ENCODE data around the gene IMPA2. TPM values are rescaled to one million over a fixed set of nuclear protein-coding genes. Genes with fewer than 3 reads are reported as not detected.

The IMPA2 gene
- total and polyA plus RNA-seq, 2 of the 8 experiments (the other 6 are each of a cell fraction or from before 2014, with no cell fraction given) = 102 to 140 TPM

- peaks cover 6 to 83% of the 10 kb centered on the region in 2 experiments for H3K79me2 ChIP-seq (ENCODE audit: control insufficient read depth in 1 of 2, insufficient read depth in 2 of 2, low read length in 2 of 2)
- peak overlapping the region; percentile 49; the same call in 1 of the 2 replicates for H3K27ac ChIP-seq (ENCODE audit: low read depth, low read length)
- H3K79me1 ChIP-seq (ENCODE audit: low read depth, low read length) = peaks cover 34% of the 10 kb centered on the region
- H4K91ac ChIP-seq (replicated peaks; ENCODE audit: insufficient read length, low read length) = no peak overlapping the region
- H3K27me3 ChIP-seq (replicated peaks in 1 of 4; ENCODE audit: control insufficient read depth in 3 of 4, extremely low read depth in 1 of 4, insufficient read depth in 3 of 4, low read length in 3 of 4) = no peaks in the 10 kb centered on the region
- H3K4me3 ChIP-seq (ENCODE audit: extremely low read depth in 1 of 4, insufficient read depth in 2 of 4, low read depth in 3 of 4, low read length in 4 of 4) = peak overlapping the region in 1 of 4 experiments; percentile 23; a peak in 2 of 8 replicates
- peaks cover 14 to 32% of the 10 kb centered on the region in 2 experiments for H4K20me1 ChIP-seq (replicated peaks in 1 of 2; ENCODE audit: control insufficient read depth in 1 of 2, insufficient read depth in 2 of 2, low read length in 2 of 2)
- no peaks in the 10 kb centered on the region for H3K9me3 ChIP-seq (ENCODE audit: insufficient read depth in 2 of 2, low read depth in 1 of 2, low read length in 1 of 2)
- H2AFZ ChIP-seq (ENCODE audit: low read length) = no peak overlapping the region
- no peak overlapping the region for H4K8ac ChIP-seq (ENCODE audit: extremely low read depth, insufficient read depth, low read length)
- H4K5ac ChIP-seq (ENCODE audit: insufficient read length, low read depth, low read length) = no peak overlapping the region
- peak overlapping the region; percentile 56; the same call in 1 of the 2 replicates for H2AK5ac ChIP-seq (ENCODE audit: low read depth, low read length)
- H3K4ac ChIP-seq (replicated peaks; ENCODE audit: insufficient read length, low read depth, low read length) = peak overlapping the region; percentile 70
- ChIA-PET POLR2A (ENCODE audit: partially characterized antibody) (interaction anchor here (0.6 to 10.4 kb wide), 12 partner anchors 9 to 134 kb away, joined by 3 to 100 read pairs (median 4); partner anchors contain the start of gene IMPA2), CTCF (ENCODE audit: partially characterized antibody) (interaction anchor here (0.6 to 12.5 kb wide), 45 partner anchors 9 to 339 kb away, joined by 3 to 471 read pairs (median 5); no protein-coding TSS in a partner anchor)
- H2BK20ac ChIP-seq (ENCODE audit: low read length) = peak overlapping the region; percentile 88; the same call in 1 of the 2 replicates
- WGBS, 2 experiments (ENCODE audit: extremely low coverage in 1 of 2, insufficient coverage in 1 of 2, insufficient read length in 1 of 2, insufficient replicate concordance in 2 of 2, low coverage in 1 of 2, low lambda C conversion rate in 2 of 2, missing lambda C conversion rate in 1 of 2) = 47% methylated on average over 11 of the region's 11 CpGs; no CpG with 5 or more reads in 1 of the 2 experiments
- FAIRE-seq = no peak
- H2BK12ac ChIP-seq (ENCODE audit: low read depth, low read length) = 0 out of 2 replicates have a peak overlapping the region, but pooled peaks have one; percentile 1
- H3K23ac ChIP-seq (ENCODE audit: insufficient read length) = no peak overlapping the region
- H2BK5ac ChIP-seq (ENCODE audit: low read depth, low read length) = peak overlapping the region; percentile 16
- peaks cover 4% of the 10 kb centered on the region; the same call in 1 of the 2 replicates for H3K23me2 ChIP-seq (ENCODE audit: low read depth, low read length)
- no peak overlapping the region for H2BK120ac ChIP-seq (replicated peaks; ENCODE audit: low read depth, low read length)
- DNase-seq (ENCODE audit: low read depth in 1 of 2, low spot score in 2 of 2) = peak in 1 of 2 experiments; percentile 77
- peaks cover 8 to 20% (median 11%) of the 10 kb centered on the region in 4 experiments for H3K4me1 ChIP-seq (replicated peaks in 1 of 4; ENCODE audit: control insufficient read depth in 3 of 4, insufficient read depth in 4 of 4, low read length in 3 of 4)
- no peak overlapping the region for H3K9ac ChIP-seq (replicated peaks in 1 of 4; ENCODE audit: extremely low read depth in 1 of 4, low read depth in 3 of 4, low read length in 3 of 4)
- peak overlapping the region; percentile 6; the same call in 1 of the 2 replicates for H2BK15ac ChIP-seq (ENCODE audit: low read length)
- peak overlapping the region; percentile 34; the same call in 1 of the 2 replicates for H3K18ac ChIP-seq (ENCODE audit: extremely low read depth, low read length)
- H3K56ac ChIP-seq (replicated peaks; ENCODE audit: insufficient read length, low read depth, low read length) = no peak overlapping the region
- peaks cover 0 to 10% (median 5%) of the 10 kb centered on the region in 4 experiments; a peak in 3 of 8 replicates for H3K36me3 ChIP-seq (ENCODE audit: control insufficient read depth in 2 of 4, insufficient read depth in 4 of 4, low read length in 3 of 4)
- TF ChIP-seq JUND (IDR thresholded peaks at IDR 0.05; ENCODE audit: low read length) (no peak), MAX (IDR thresholded peaks at IDR 0.05) (peak; percentile 20; the same call in 1 of the 2 replicates), BCL11A (IDR thresholded peaks at IDR 0.05; ENCODE audit: low read depth in 2 of 2, low read length in 2 of 2) (no peak), TCF12 (IDR thresholded peaks at IDR 0.05; ENCODE audit: low read depth, low read length) (0 out of 2 replicates have a peak, but pooled peaks have one; percentile 42), ASH2L (IDR thresholded peaks at IDR 0.05; ENCODE audit: low read length) (peak; percentile 50), YY1 (IDR thresholded peaks at IDR 0.05; ENCODE audit: low read depth, low read length) (0 out of 2 replicates have a peak, but pooled peaks have one; percentile 10), EGR1 (IDR thresholded peaks at IDR 0.05; ENCODE audit: borderline replicate concordance, low read depth, low read length) (0 out of 2 replicates have a peak, but pooled peaks have one; percentile 35), CTBP2 (IDR thresholded peaks at IDR 0.05; ENCODE audit: borderline replicate concordance, insufficient read depth, insufficient read length, low read length) (peak; percentile 31)
- H3K4me2 ChIP-seq (ENCODE audit: insufficient read depth in 1 of 2, low read depth in 2 of 2, low read length in 2 of 2) = peak overlapping the region; percentile 2 to 48; a peak in 3 of 4 replicates
- no peak overlapping the region for H3K14ac ChIP-seq (ENCODE audit: insufficient read length)
Measured at GRCh38 chr18:11994703-11995444, 13.6 kb downstream of the IMPA2 start.

All from H1 (cell line).